ENCODE results near the gene NRL. TPM values are rescaled to one million over a fixed set of nuclear protein-coding genes. Genes with fewer than 3 reads are reported as not detected.
A peak's percentile ranks its signal among the peaks of the same experiment; 100 is the strongest.

The NRL gene
- total and polyA plus RNA-seq, 9 of the 15 experiments (the other 6 are each of a cell fraction or from before 2014, with no cell fraction given), result 0.07 to 2.7 (median 1.4) TPM; not detected in 1

DNA sequence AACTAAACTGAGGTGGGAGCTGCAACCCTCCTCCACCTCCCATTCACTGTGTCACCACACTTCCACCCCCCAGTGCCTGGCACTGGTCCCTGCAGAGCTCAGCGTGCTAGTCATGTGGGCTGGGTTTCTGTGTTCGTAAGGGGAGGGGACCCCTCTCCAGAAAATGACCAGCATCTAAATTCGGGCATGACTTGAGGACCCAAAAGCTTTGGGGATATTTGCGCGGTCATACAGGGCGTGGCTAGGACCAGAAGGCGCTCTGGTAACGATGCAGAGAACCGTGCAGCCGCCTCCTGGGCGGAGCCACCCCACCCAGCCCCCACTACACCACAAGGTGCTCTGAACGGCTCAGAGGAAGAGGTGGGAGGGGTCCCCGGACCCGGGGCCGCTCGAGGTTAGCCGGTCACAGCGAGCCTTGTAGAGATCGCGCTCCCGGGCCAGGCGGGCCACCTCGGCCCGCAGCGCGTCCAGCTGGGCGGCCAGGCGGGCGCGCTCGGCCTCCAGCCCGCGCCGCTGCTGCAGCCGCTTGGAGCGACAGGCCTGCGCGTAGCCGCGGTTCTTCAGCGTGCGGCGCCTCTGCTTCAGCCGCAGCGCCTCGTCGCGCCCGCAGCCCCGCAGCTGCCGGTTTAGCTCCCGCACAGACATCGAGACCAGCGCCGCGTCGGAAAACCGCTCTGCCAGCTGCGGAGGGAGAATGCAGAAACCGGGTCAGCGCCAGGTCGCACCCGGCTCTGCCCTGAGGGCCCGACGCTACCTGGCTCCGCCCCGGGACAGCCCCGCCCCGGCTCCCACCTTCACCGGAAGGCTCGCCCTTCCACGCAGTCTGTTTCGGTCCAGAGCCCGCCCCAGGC, 33.6 kb downstream of the NRL start (continued):
- no peak for TF ChIP-seq LEF1 (IDR thresholded peaks at IDR 0.05)
- no peak for TF ChIP-seq ZFP36 (IDR thresholded peaks at IDR 0.05; ENCODE audit: low read depth, low read length, partially characterized antibody)
- peak; percentile 37; the same call in 1 of the 2 replicates for TF ChIP-seq ZBTB7A (IDR thresholded peaks at IDR 0.05; ENCODE audit: borderline replicate concordance, control insufficient read depth, low read depth, low read length)
- no peak for TF ChIP-seq ASH1L (IDR thresholded peaks at IDR 0.05; ENCODE audit: borderline replicate concordance, low read depth, partially characterized antibody)
- TF ChIP-seq ZNF766 (CRISPR knock-in tag; conservative IDR thresholded peaks at IDR 0.05), result no peak
- TF ChIP-seq, protein P1, sequence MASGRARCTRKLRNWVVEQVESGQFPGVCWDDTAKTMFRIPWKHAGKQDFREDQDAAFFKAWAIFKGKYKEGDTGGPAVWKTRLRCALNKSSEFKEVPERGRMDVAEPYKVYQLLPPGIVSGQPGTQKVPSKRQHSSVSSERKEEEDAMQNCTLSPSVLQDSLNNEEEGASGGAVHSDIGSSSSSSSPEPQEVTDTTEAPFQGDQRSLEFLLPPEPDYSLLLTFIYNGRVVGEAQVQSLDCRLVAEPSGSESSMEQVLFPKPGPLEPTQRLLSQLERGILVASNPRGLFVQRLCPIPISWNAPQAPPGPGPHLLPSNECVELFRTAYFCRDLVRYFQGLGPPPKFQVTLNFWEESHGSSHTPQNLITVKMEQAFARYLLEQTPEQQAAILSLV (tag; IDR thresholded peaks at IDR 0.05), result no peak
- TF ChIP-seq PML (IDR thresholded peaks at IDR 0.05; ENCODE audit: low read length), result no peak
- no peak for TF ChIP-seq ZKSCAN3 (CRISPR knock-in tag; IDR thresholded peaks at IDR 0.05)
- TF ChIP-seq, protein P2, sequence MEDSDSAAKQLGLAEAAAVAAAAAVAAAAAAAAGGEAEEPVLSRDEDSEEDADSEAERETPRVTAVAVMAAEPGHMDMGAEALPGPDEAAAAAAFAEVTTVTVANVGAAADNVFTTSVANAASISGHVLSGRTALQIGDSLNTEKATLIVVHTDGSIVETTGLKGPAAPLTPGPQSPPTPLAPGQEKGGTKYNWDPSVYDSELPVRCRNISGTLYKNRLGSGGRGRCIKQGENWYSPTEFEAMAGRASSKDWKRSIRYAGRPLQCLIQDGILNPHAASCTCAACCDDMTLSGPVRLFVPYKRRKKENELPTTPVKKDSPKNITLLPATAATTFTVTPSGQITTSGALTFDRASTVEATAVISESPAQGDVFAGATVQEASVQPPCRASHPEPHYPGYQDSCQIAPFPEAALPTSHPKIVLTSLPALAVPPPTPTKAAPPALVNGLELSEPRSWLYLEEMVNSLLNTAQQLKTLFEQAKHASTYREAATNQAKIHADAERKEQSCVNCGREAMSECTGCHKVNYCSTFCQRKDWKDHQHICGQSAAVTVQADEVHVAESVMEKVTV (CRISPR knock-in tag; IDR thresholded peaks at IDR 0.05), result no peak
- no peak for TF ChIP-seq CEBPG (CRISPR knock-in tag; IDR thresholded peaks at IDR 0.05)
- no peak for TF ChIP-seq CEBPG (tag; conservative IDR thresholded peaks at IDR 0.05 in 1 of 2, IDR thresholded peaks at IDR 0.05 in 1 of 2)
- TF ChIP-seq, protein P3, sequence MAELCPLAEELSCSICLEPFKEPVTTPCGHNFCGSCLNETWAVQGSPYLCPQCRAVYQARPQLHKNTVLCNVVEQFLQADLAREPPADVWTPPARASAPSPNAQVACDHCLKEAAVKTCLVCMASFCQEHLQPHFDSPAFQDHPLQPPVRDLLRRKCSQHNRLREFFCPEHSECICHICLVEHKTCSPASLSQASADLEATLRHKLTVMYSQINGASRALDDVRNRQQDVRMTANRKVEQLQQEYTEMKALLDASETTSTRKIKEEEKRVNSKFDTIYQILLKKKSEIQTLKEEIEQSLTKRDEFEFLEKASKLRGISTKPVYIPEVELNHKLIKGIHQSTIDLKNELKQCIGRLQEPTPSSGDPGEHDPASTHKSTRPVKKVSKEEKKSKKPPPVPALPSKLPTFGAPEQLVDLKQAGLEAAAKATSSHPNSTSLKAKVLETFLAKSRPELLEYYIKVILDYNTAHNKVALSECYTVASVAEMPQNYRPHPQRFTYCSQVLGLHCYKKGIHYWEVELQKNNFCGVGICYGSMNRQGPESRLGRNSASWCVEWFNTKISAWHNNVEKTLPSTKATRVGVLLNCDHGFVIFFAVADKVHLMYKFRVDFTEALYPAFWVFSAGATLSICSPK (IDR thresholded peaks at IDR 0.05; ENCODE audit: borderline replicate concordance), result no peak
- no peak for TF ChIP-seq ETV1 (tag; conservative IDR thresholded peaks at IDR 0.05; ENCODE audit: low read depth)
- TF ChIP-seq ZEB2 (IDR thresholded peaks at IDR 0.05), result no peak
- TF ChIP-seq ARHGAP35 (IDR thresholded peaks at IDR 0.05; ENCODE audit: partially characterized antibody), result no peak
- TF ChIP-seq, protein P4, sequence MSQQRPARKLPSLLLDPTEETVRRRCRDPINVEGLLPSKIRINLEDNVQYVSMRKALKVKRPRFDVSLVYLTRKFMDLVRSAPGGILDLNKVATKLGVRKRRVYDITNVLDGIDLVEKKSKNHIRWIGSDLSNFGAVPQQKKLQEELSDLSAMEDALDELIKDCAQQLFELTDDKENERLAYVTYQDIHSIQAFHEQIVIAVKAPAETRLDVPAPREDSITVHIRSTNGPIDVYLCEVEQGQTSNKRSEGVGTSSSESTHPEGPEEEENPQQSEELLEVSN (IDR thresholded peaks at IDR 0.05; ENCODE audit: borderline replicate concordance in 1 of 2, extremely low read depth in 1 of 2, insufficient read depth in 1 of 2, insufficient read length in 1 of 2, low read depth in 1 of 2, low read length in 1 of 2, poor library complexity in 1 of 2, severe bottlenecking in 1 of 2), result peak in 1 of 2 experiments; percentile 54
- no peak for TF ChIP-seq BRCA1 (IDR thresholded peaks at IDR 0.05)
- TF ChIP-seq BRCA1 (CRISPR knock-in tag; IDR thresholded peaks at IDR 0.05), result no peak
- TF ChIP-seq PTBP1 (IDR thresholded peaks at IDR 0.05; ENCODE audit: low read depth, low read length), result no peak
